Thymus (tissue), 14 donors: ENCODE data around the gene ZNF783. TPM values are rescaled to one million over a fixed set of nuclear protein-coding genes. Genes with fewer than 3 reads are reported as not detected.

Source experiments
- DNase-seq, 9 donors: peaks; one replicate each; pipeline ENCODE4 v3.0.0-alpha.2; 2013; ENCODE audit warnings: low spot score in 9 of 9, low read depth in 6 of 9, missing footprints in 1 of 9
- H3K27ac ChIP-seq, 2 donors: one replicate each; pipeline ENCODE4 v1.5.1; 2013; ENCODE audit warnings: control low read depth in 1 of 2, low read depth in 1 of 2, low read length in 1 of 2, mild to moderate bottlenecking in 1 of 2, moderate library complexity in 1 of 2
- H3K27me3 ChIP-seq, 2 donors: one replicate each; pipeline ENCODE4 v1.5.1; 2013; ENCODE audit warnings: low read length in 1 of 2; ENCODE audit not compliant: control insufficient read depth in 2 of 2, insufficient read depth in 1 of 2
- H3K36me3 ChIP-seq, 2 donors: one replicate each; pipeline ENCODE4 v1.5.1; 2013; ENCODE audit warnings: low read length in 1 of 2, mild to moderate bottlenecking in 1 of 2, moderate library complexity in 1 of 2; ENCODE audit not compliant: control insufficient read depth in 2 of 2, insufficient read depth in 2 of 2
- H3K4me1 ChIP-seq, 2 donors: one replicate each; pipeline ENCODE4 v1.5.1; 2013; ENCODE audit warnings: low read length in 2 of 2; ENCODE audit not compliant: control insufficient read depth in 2 of 2, insufficient read depth in 2 of 2
- H3K4me3 ChIP-seq, 2 donors: one replicate each; pipeline ENCODE4 v1.5.1; 2013; ENCODE audit warnings: low read length in 2 of 2, control low read depth in 1 of 2, mild to moderate bottlenecking in 1 of 2
- H3K9me3 ChIP-seq, 2 donors: one replicate each; pipeline ENCODE4 v1.5.1; 2013; ENCODE audit warnings: low read length in 1 of 2, mild to moderate bottlenecking in 1 of 2; ENCODE audit not compliant: control insufficient read depth in 2 of 2, insufficient read depth in 1 of 2
- WGBS: extraction: QIAGEN DNeasy Blood & Tissue Kit; methylation state at CpG from one replicate; pipeline ENCODE4 v1.1.7; 2013; 5-methylcytosine and 5-hydroxymethylcytosine counted together
- long read RNA-seq, 10 donors: transcript quantifications; one replicate each; lab custom pipeline, GENCODE V29; 2026
- polyA plus RNA-seq: library from polyadenylated mRNA; stranded (reverse); fragments of 200-250 nt; gene quantifications from one replicate; pipeline ENCODE4 v1.2.3, GENCODE V29; 2013
- total RNA-seq: library from RNA; stranded (reverse); fragments of 120-200 nt; gene quantifications from one replicate; pipeline ENCODE4 v1.2.4, GENCODE V29; 2013
- donor health status: healthy.

Gene ZNF783
- total RNA-seq (7.8 TPM), polyA plus RNA-seq (12.9 TPM)
- long read RNA-seq, donor 1: 0 reads
- long read RNA-seq, donor 2: 0 reads
- long read RNA-seq, donor 3, full-length matches to known transcripts: 1 of 1 reads
- long read RNA-seq, donor 3, partial matches to known transcripts: 0 of 1 reads
- long read RNA-seq, donor 3, other reads (novel, unspliced or antisense): 0 of 1 reads
- long read RNA-seq, donor 4: 0 reads
- long read RNA-seq, donor 5: 0 reads
- long read RNA-seq, donor 6, full-length matches to known transcripts: 1 of 1 reads
- long read RNA-seq, donor 6, partial matches to known transcripts: 0 of 1 reads
- long read RNA-seq, donor 6, other reads (novel, unspliced or antisense): 0 of 1 reads
- long read RNA-seq, donor 7: 0 reads
- long read RNA-seq, donor 8: 0 reads
- long read RNA-seq, donor 9, full-length matches to known transcripts: 1 of 1 reads
- long read RNA-seq, donor 9, partial matches to known transcripts: 0 of 1 reads
- long read RNA-seq, donor 9, other reads (novel, unspliced or antisense): 0 of 1 reads
- long read RNA-seq, donor 10: 0 reads

DNA sequence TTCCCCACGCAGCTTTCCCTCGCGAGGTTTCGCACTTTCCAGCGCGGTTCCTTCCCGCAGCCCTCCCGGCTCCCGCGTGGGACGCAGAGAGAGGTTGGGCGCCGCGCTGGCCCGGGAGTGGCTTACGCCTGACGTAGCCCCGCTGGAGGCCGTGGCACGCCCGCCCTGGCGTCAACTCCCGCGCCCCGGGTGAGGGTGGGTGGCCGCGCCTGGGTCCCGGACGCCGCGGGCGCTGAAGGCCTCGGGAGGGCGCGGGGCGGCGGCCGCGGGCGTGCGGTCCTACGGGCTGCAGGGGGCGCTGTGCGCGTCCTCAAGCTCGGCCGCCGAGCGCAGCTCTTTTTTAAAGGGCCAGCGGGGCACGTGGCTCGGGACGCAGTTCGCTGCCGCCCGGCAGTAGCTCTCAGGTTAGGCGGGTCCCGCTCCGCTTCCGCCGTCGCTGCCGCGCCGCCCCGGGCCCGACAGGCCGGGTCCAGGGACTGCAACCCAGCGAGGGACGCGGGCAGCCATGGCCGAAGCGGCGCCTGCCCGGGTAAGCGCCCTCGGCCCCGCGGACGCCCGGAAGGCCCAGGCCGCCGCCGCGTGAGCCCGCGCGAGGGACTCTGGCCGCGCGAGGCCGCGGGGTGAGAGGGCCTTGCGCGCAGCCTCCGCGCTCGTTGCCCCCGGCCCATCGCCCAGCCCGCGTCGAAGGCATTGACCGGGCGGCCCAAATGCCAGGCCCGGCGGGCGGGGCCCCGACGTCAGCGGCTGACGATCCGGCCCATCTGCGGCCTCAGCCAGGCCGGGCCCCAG is at the start of gene ZNF783:
Gene ZNF783, plus strand, starts transcription at position 368 of the 789 bp plus-strand sequence. Its CDS starts 138 bp downstream, at position 506.
- peak within 1 kb of the TSS; percentile 54 to 59 for H3K4me3 ChIP-seq
- H3K27me3 ChIP-seq: no peaks in the 10 kb centered on the region
- H3K36me3 ChIP-seq: peaks cover 9 to 12% of the 10 kb centered on the region in 2 donors
- WGBS: under 1% methylated on average over 115 of the region's 115 CpGs
- peak; percentile 52 to 93 (median 82) for DNase-seq
- peak within 1 kb of the TSS; percentile 40 to 85 for H3K27ac ChIP-seq
- H3K9me3 ChIP-seq: no peaks in the 10 kb centered on the region
- peaks cover 0 to 12% of the 10 kb centered on the region in 2 donors for H3K4me1 ChIP-seq

- no peak for DNase-seq
Measured at GRCh38 chr7:149214020-149214720, 47.8 kb upstream of the ZNF783 start.

GRCh38 chr7:149216402-149216801 is 45.6 kb upstream of the ZNF783 start:
- H3K9me3 ChIP-seq: no peaks in the 10 kb centered on the region
- H3K4me1 ChIP-seq: no peaks in the 10 kb centered on the region
- DNase-seq: no peak
- H3K36me3 ChIP-seq: peaks cover 65% of the 10 kb centered on the region in 2 donors
- H3K27me3 ChIP-seq: no peaks in the 10 kb centered on the region
- WGBS: 94% methylated on average over 2 of the region's 2 CpGs
- no peak overlapping the region for H3K27ac ChIP-seq
- no peak overlapping the region for H3K4me3 ChIP-seq

More at GRCh38 chr7:149214020-149214720, 47.8 kb upstream of the ZNF783 start:
- WGBS: 97% methylated on average over 7 of the region's 7 CpGs
- no peak overlapping the region for H3K27ac ChIP-seq
- H3K4me1 ChIP-seq: no peaks in the 10 kb centered on the region
- H3K4me3 ChIP-seq: no peak overlapping the region
- no peaks in the 10 kb centered on the region for H3K9me3 ChIP-seq
- no peaks in the 10 kb centered on the region for H3K27me3 ChIP-seq
- peaks cover 66 to 79% of the 10 kb centered on the region in 2 donors for H3K36me3 ChIP-seq

- WGBS: 93% methylated on average over 6 of the region's 6 CpGs
- no peaks in the 10 kb centered on the region for H3K27me3 ChIP-seq
- no peak for DNase-seq
Measured at GRCh38 chr7:149217570-149217969, 44.4 kb upstream of the ZNF783 start.

DNA sequence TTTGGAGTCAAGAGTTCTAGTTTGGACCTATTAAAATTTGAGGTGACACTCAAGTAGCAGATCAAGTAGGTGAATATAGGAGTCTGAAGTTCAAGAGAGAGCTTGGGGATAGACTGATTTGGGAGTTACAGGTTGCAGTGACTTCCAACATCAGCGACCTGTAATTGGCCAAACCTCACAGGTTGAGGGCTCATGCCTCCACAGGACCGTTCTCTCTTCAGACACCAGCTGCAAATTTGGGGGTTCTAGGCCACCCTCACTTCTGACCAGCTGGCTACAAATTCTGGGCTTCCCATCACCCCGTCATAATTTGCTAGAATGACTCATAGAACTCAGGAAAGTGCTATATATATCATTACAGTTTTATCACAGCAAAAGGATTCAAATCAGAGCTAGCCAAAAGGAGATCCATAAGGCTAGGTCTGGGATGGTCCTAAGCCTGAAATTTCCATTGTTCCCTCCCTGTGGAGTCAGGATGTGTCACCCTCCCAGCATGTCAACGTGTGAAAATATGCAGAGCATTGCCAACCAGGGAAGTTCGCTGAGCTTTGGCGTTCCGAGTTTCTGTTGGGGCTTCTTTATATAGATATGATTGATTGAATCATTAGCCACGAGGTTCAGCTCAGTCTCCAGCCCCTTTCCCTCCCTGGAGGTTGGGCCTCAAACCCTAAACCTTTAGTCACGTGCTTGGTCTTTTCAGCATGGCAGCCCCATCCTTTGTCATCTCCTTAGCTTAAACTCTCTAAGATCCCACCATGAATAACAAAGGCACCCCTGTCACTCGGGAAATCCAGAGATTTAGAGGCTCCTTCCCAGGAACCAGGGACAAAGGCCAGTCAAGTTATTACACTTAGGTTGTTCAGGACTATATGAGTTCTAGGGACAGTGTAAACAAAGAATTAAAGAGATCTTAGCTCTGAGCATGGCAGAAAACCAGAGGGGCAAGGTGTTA is 43.3 kb upstream of the ZNF783 start:
- Histone ChIP-seq H3K27me3 (no peaks in the 10 kb centered on the region), H3K4me3 (no peak overlapping the region), H3K9me3 (no peaks in the 10 kb centered on the region), H3K4me1 (no peaks in the 10 kb centered on the region), H3K27ac (no peak overlapping the region), H3K36me3 (peaks cover 52 to 56% of the 10 kb centered on the region in 2 donors)
- DNase-seq: no peak
- WGBS: 97% methylated on average over 10 of the region's 10 CpGs

More at GRCh38 chr7:149217570-149217969, 44.4 kb upstream of the ZNF783 start:
- Histone ChIP-seq H3K4me1 (no peaks in the 10 kb centered on the region), H3K27ac (no peak overlapping the region), H3K36me3 (peaks cover 60 to 62% of the 10 kb centered on the region in 2 donors), H3K9me3 (no peaks in the 10 kb centered on the region), H3K4me3 (no peak overlapping the region)

- DNase-seq: no peak
- peaks cover 2% of the 10 kb centered on the region in 2 donors for H3K9me3 ChIP-seq
- no peak overlapping the region for H3K27ac ChIP-seq
- H3K36me3 ChIP-seq: peaks cover 44 to 60% of the 10 kb centered on the region in 2 donors
- H3K4me3 ChIP-seq: no peak overlapping the region
- no peaks in the 10 kb centered on the region for H3K27me3 ChIP-seq
- 92% methylated on average over 6 of the region's 6 CpGs for WGBS
- H3K4me1 ChIP-seq: no peaks in the 10 kb centered on the region
Measured at GRCh38 chr7:149220534-149220933, 41.5 kb upstream of the ZNF783 start.

GRCh38 chr7:149223176-149223575 is 38.8 kb upstream of the ZNF783 start:
- Histone ChIP-seq H3K4me1 (no peaks in the 10 kb centered on the region), H3K36me3 (peaks cover 35 to 48% of the 10 kb centered on the region in 2 donors), H3K27ac (no peak overlapping the region), H3K4me3 (no peak overlapping the region), H3K27me3 (no peaks in the 10 kb centered on the region), H3K9me3 (peaks cover 2 to 4% of the 10 kb centered on the region in 2 donors)
- DNase-seq: no peak
- WGBS: 99% methylated on average over 8 of the region's 8 CpGs

DNA sequence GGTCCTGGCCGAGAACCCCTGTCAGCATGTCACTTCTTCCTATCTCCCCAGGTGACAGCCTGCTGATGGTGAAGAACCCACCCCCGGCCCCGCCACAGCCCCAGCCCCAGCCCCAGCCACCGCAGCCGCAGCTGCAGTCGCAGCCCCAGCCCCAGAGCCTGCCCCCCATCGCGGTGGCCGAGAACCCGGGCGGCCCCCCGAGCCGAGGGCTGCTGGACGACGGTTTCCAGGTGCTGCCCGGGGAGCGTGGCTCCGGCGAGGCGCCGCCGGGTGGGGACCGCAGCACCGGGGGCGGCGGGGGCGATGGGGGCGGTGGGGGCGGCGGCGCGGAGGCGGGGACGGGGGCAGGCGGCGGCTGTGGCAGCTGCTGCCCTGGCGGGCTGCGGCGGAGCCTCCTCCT is 38.2 kb upstream of the ZNF783 start:
- Histone ChIP-seq H3K4me1 (no peaks in the 10 kb centered on the region), H3K4me3 (no peak overlapping the region), H3K27me3 (no peaks in the 10 kb centered on the region), H3K36me3 (peaks cover 32 to 48% of the 10 kb centered on the region in 2 donors), H3K9me3 (peaks cover 2 to 4% of the 10 kb centered on the region in 2 donors), H3K27ac (no peak overlapping the region)
- DNase-seq: no peak
- 98% methylated on average over 39 of the region's 39 CpGs for WGBS
